GM13977 (cell line): Measurements from ENCODE around the gene IL23R.

Source experiments
- DNase-seq: peaks from one replicate; pipeline ENCODE4 v3.0.0; 2012; ENCODE audit warnings: low spot score
- CTCF ChIP-seq: IDR thresholded peaks from 2 replicates; pipeline ENCODE4 v1.5.1; 2012; ENCODE audit warnings: mild to moderate bottlenecking, control low read depth; ENCODE audit not compliant: insufficient read depth; ENCODE audit errors: extremely low read depth, missing control alignments
- in situ Hi-C: fragments of 300-500 bp; cut with MboI; formaldehyde crosslinking; loops from one replicate; pipeline ENCODE4 v1.12.0; 2022; ENCODE audit warnings: low sequenced_read_pairs, low pct_unique_long_range_greater_than_20kb, mixed read lengths, inconsistent platforms; ENCODE audit not compliant: unreplicated experiment

The IL23R gene

GRCh38 chr1:67166196-67166595 lies at the start of gene IL23R:
Gene IL23R (plus strand): TSS chr1:67166454. CDS start chr1:67168121, 1,667 bp downstream.
- in situ Hi-C loops = no loop called here

GRCh38 chr1:67118191-67118590 lies 48.1 kb upstream of the IL23R start:
- in situ Hi-C loops = no loop called here
- no peak for TF ChIP-seq CTCF
- DNase-seq = no peak

More at GRCh38 chr1:67166196-67166595, at the start of gene IL23R:
- DNase-seq = peak; percentile 38
- no peak for TF ChIP-seq CTCF

- in situ Hi-C loops = no loop called here
- TF ChIP-seq CTCF = no peak
- DNase-seq = no peak
Measured at GRCh38 chr1:67118646-67119045, 47.6 kb upstream of the IL23R start.

GRCh38 chr1:67120855-67121619 lies 45.2 kb upstream of the IL23R start:
- in situ Hi-C loops = no loop called here
- no peak for DNase-seq
- TF ChIP-seq CTCF = no peak

GRCh38 chr1:67124455-67124854 lies 41.8 kb upstream of the IL23R start:
- DNase-seq = no peak
- TF ChIP-seq CTCF = no peak
- in situ Hi-C loops = no loop called here

- no peak for DNase-seq
- no peak for TF ChIP-seq CTCF
- in situ Hi-C loops = no loop called here
Measured at GRCh38 chr1:67126111-67126746, 40.0 kb upstream of the IL23R start.
